Body of pancreas (tissue), 4 donors: ENCODE measurements around the gene C19orf12.

Source experiments
- CTCF ChIP-seq, 7 experiments: fragments of 450-650 bp in 4 of 7; fragments of 200-600 bp in 3 of 7; sonication (generic) in 3 of 7; IDR thresholded peaks; one replicate each; pipeline ENCODE4 v1.5.1; 2016 to 2019; ENCODE audit warnings: antibody characterized with exemption in 7 of 7
- POLR2A ChIP-seq, 3 donors: fragments of 450-650 bp; IDR thresholded peaks; one replicate each; pipeline ENCODE4 v1.6.1; 2016; ENCODE audit warnings: antibody characterized with exemption in 3 of 3, mild to moderate bottlenecking in 2 of 3

- TF ChIP-seq CTCF (IDR thresholded peaks at IDR 0.05) = no peak
- no peak for TF ChIP-seq POLR2A (IDR thresholded peaks at IDR 0.05)
Measured at GRCh38 chr19:29727906-29728305, 12.8 kb upstream of the C19orf12 start.
